H1 (cell line): ENCODE results near the gene CTNNA3. TPM values are rescaled to one million over a fixed set of nuclear protein-coding genes. Genes with fewer than 3 reads are reported as not detected.

Experiments
- CTCF ChIA-PET: fragments of 300-600 bp; sonication (Branson Sonifier 250); formaldehyde crosslinking; loops from one replicate; lab custom pipeline; 2021; ENCODE audit not compliant: partially characterized antibody; lab: Charles Lee
- POLR2A ChIA-PET: fragments of 300-600 bp; sonication (Branson Sonifier 250); formaldehyde crosslinking; loops from one replicate; lab custom pipeline; 2021; ENCODE audit warnings: inconsistent platforms; ENCODE audit not compliant: partially characterized antibody; lab: Charles Lee
- DNase-seq, 2 experiments: peaks; one replicate each; pipeline versions ENCODE4 v3.0.0 to v3.0.0-alpha.2; 2010 to 2022; ENCODE audit warnings: low spot score in 2 of 2, low read depth in 1 of 2, mixed read lengths in 1 of 2
- FAIRE-seq: peaks from 2 replicates; lab custom pipeline; 2011; peaks lifted over from hg19 to GRCh38; lab: Jason Lieb, UNC
- H2AFZ ChIP-seq: 2 replicates; pipeline ENCODE4 v1.8.1; 2012; ENCODE audit warnings: low read length, inconsistent platforms
- H2AK5ac ChIP-seq: 2 replicates; pipeline ENCODE4 v1.6.1; 2013; ENCODE audit warnings: low read depth, low read length
- H2BK120ac ChIP-seq: replicated peaks from 2 replicates; pipeline ENCODE3; 2013; ENCODE audit warnings: low read depth, low read length, inconsistent platforms
- H2BK12ac ChIP-seq: 2 replicates; pipeline ENCODE4 v1.6.1; 2013; ENCODE audit warnings: low read depth, low read length
- H2BK15ac ChIP-seq: 2 replicates; pipeline ENCODE4 v1.6.1; 2013; ENCODE audit warnings: low read length
- H2BK20ac ChIP-seq: 2 replicates; pipeline ENCODE4 v1.6.1; 2013; ENCODE audit warnings: low read length
- H2BK5ac ChIP-seq: 2 replicates; pipeline ENCODE4 v1.6.1; 2013; ENCODE audit warnings: low read depth, low read length
- H3K14ac ChIP-seq: 2 replicates; pipeline ENCODE4 v1.6.1; 2013; ENCODE audit warnings: inconsistent platforms; ENCODE audit not compliant: insufficient read length
- H3K18ac ChIP-seq: 2 replicates; pipeline ENCODE4 v1.6.1; 2013; ENCODE audit warnings: low read length; ENCODE audit errors: extremely low read depth
- H3K23ac ChIP-seq: 2 replicates; pipeline ENCODE4 v1.6.1; 2013; ENCODE audit warnings: inconsistent platforms; ENCODE audit not compliant: insufficient read length
- H3K23me2 ChIP-seq: 2 replicates; pipeline ENCODE4 v1.6.1; 2013; ENCODE audit warnings: low read depth, low read length
- H3K27ac ChIP-seq: 2 replicates; pipeline ENCODE4 v1.6.1; 2011; ENCODE audit warnings: low read depth, low read length, inconsistent platforms
- H3K27me3 ChIP-seq, 4 experiments: replicated peaks in 1 of 4; 1 replicate in 1 of 4; 2 replicates in 3 of 4; pipeline versions ENCODE4 v1.6.1 to v1.8.1; 2011 to 2013; ENCODE audit warnings: low read length in 3 of 4, mild to moderate bottlenecking in 3 of 4, inconsistent platforms in 2 of 4, mixed read lengths in 2 of 4, moderate library complexity in 1 of 4; ENCODE audit not compliant: control insufficient read depth in 3 of 4, insufficient read depth in 3 of 4; ENCODE audit errors: extremely low read depth in 1 of 4
- H3K36me3 ChIP-seq, 4 experiments: 2 replicates each; pipeline versions ENCODE4 v1.6.1 to v1.8.1; 2011 to 2013; ENCODE audit warnings: mild to moderate bottlenecking in 4 of 4, low read length in 3 of 4, moderate library complexity in 2 of 4, control low read depth in 1 of 4, inconsistent platforms in 1 of 4; ENCODE audit not compliant: insufficient read depth in 4 of 4, control insufficient read depth in 2 of 4
- H3K4ac ChIP-seq: replicated peaks from 2 replicates; pipeline ENCODE3; 2013; ENCODE audit warnings: low read length, low read depth, mixed read lengths, inconsistent platforms; ENCODE audit not compliant: insufficient read length
- H3K4me1 ChIP-seq, 4 experiments: replicated peaks in 1 of 4; 1 replicate in 1 of 4; 2 replicates in 3 of 4; pipeline versions ENCODE4 v1.6.1 to v1.8.1; 2011 to 2013; ENCODE audit warnings: low read length in 3 of 4, inconsistent platforms in 2 of 4, mixed read lengths in 1 of 4; ENCODE audit not compliant: insufficient read depth in 4 of 4, control insufficient read depth in 3 of 4
- H3K4me2 ChIP-seq, 2 experiments: 2 replicates each; pipeline versions ENCODE4 v1.6.1 to v1.8.1; 2011 to 2013; ENCODE audit warnings: low read depth in 2 of 2, low read length in 2 of 2, control low read depth in 1 of 2, inconsistent platforms in 1 of 2, mild to moderate bottlenecking in 1 of 2; ENCODE audit not compliant: insufficient read depth in 1 of 2
- H3K4me3 ChIP-seq, 4 experiments: fragments of 200-600, 300-600 bp in 1 of 4; sonication (generic), shearing (Covaris generic), sonication (Bioruptor Twin) in 1 of 4; 2 replicates each; pipeline versions ENCODE4 v1.5.1 to v1.8.1; 2011 to 2016; ENCODE audit warnings: low read length in 4 of 4, low read depth in 3 of 4, control low read depth in 2 of 4, inconsistent platforms in 2 of 4, mild to moderate bottlenecking in 2 of 4, mixed read lengths in 1 of 4, moderate library complexity in 1 of 4; ENCODE audit not compliant: insufficient read depth in 2 of 4; ENCODE audit errors: extremely low read depth in 1 of 4
- H3K56ac ChIP-seq: replicated peaks from 2 replicates; pipeline ENCODE3; 2013; ENCODE audit warnings: low read depth, mild to moderate bottlenecking, mixed read lengths, low read length, inconsistent platforms; ENCODE audit not compliant: insufficient read length
- H3K79me1 ChIP-seq: 2 replicates; pipeline ENCODE4 v1.6.1; 2013; ENCODE audit warnings: low read depth, low read length, control low read depth
- H3K79me2 ChIP-seq, 2 experiments: 2 replicates each; pipeline versions ENCODE4 v1.6.1 to v1.8.1; 2012 to 2013; ENCODE audit warnings: low read length in 2 of 2, mild to moderate bottlenecking in 2 of 2, inconsistent platforms in 1 of 2; ENCODE audit not compliant: insufficient read depth in 2 of 2, control insufficient read depth in 1 of 2
- H3K9ac ChIP-seq, 4 experiments: replicated peaks in 1 of 4; 1 replicate in 1 of 4; 2 replicates in 3 of 4; pipeline versions ENCODE4 v1.6.1 to v1.8.1; 2011 to 2013; ENCODE audit warnings: low read depth in 3 of 4, low read length in 3 of 4, control low read depth in 2 of 4, mild to moderate bottlenecking in 2 of 4, moderate library complexity in 2 of 4, inconsistent platforms in 1 of 4; ENCODE audit errors: extremely low read depth in 1 of 4
- H3K9me3 ChIP-seq, 2 experiments: 2 replicates each; pipeline versions ENCODE4 v1.6.1 to v1.8.1; 2012 to 2013; ENCODE audit warnings: mild to moderate bottlenecking in 2 of 2, moderate library complexity in 2 of 2, control low read depth in 1 of 2, inconsistent platforms in 1 of 2, low read depth in 1 of 2, low read length in 1 of 2, mixed read lengths in 1 of 2; ENCODE audit not compliant: insufficient read depth in 2 of 2
- H4K20me1 ChIP-seq, 2 experiments: replicated peaks in 1 of 2; 2 replicates each; pipeline versions ENCODE3 to v1.8.1; 2011 to 2013; ENCODE audit warnings: inconsistent platforms in 2 of 2, low read length in 2 of 2, mild to moderate bottlenecking in 1 of 2; ENCODE audit not compliant: insufficient read depth in 2 of 2, control insufficient read depth in 1 of 2
- H4K5ac ChIP-seq: 2 replicates; pipeline ENCODE4 v1.6.1; 2013; ENCODE audit warnings: low read length, low read depth, mixed read lengths, inconsistent platforms; ENCODE audit not compliant: insufficient read length
- H4K8ac ChIP-seq: 2 replicates; pipeline ENCODE4 v1.8.0; 2013; ENCODE audit warnings: mild to moderate bottlenecking, moderate library complexity, low read length, inconsistent platforms; ENCODE audit not compliant: insufficient read depth; ENCODE audit errors: extremely low read depth
- H4K91ac ChIP-seq: replicated peaks from 2 replicates; pipeline ENCODE3; 2013; ENCODE audit warnings: low read length, mixed read lengths, inconsistent platforms; ENCODE audit not compliant: insufficient read length
- ASH2L ChIP-seq: fragments of 200-600, 300-600 bp; sonication (generic); IDR thresholded peaks from one replicate; pipeline ENCODE4 v1.7.1; 2017; ENCODE audit warnings: low read length
- ATF2 ChIP-seq: IDR thresholded peaks from 2 replicates; pipeline ENCODE4 v1.6.1; 2012; ENCODE audit warnings: low read length, inconsistent platforms
- JUN ChIP-seq: IDR thresholded peaks from 2 replicates; pipeline ENCODE4 v1.6.1; 2011; ENCODE audit warnings: low read depth, mild to moderate bottlenecking, improper control_type of control experiment, low read length
- JUND ChIP-seq: IDR thresholded peaks from 2 replicates; pipeline ENCODE4 v1.6.1; 2011; ENCODE audit warnings: mild to moderate bottlenecking, improper control_type of control experiment, low read length
- KDM5A ChIP-seq: fragments of 200-600 bp; IDR thresholded peaks from 2 replicates; pipeline ENCODE4 v1.7.1; 2012; ENCODE audit warnings: mild to moderate bottlenecking, low read length, inconsistent platforms, mixed read lengths
- RFX5 ChIP-seq: IDR thresholded peaks from 2 replicates; pipeline ENCODE4 v1.6.1; 2011; ENCODE audit warnings: low read depth, low read length, improper control_type of control experiment, borderline replicate concordance
- RNF2 ChIP-seq: fragments of 200-900, 300-1000 bp; sonication (generic); IDR thresholded peaks from 2 replicates; pipeline ENCODE4 v1.7.1; 2016; ENCODE audit warnings: borderline replicate concordance, low read depth, mild to moderate bottlenecking, antibody characterized with exemption, low read length; ENCODE audit not compliant: poor library complexity, severe bottlenecking; ENCODE audit errors: missing control alignments
- RXRA ChIP-seq: IDR thresholded peaks from 2 replicates; pipeline ENCODE4 v1.6.1; 2011; ENCODE audit warnings: low read depth, mild to moderate bottlenecking, low read length, moderate library complexity; ENCODE audit not compliant: insufficient read depth
- SAP30 ChIP-seq: fragments of 300-600 bp; sonication (generic); IDR thresholded peaks from 2 replicates; pipeline ENCODE4 v1.7.1; 2012; ENCODE audit warnings: low read length, moderate library complexity, mild to moderate bottlenecking, inconsistent platforms; ENCODE audit not compliant: insufficient read depth, insufficient replicate concordance
- SIX5 ChIP-seq: IDR thresholded peaks from 2 replicates; pipeline ENCODE4 v1.6.1; 2011; ENCODE audit warnings: mild to moderate bottlenecking, low read depth, low read length
- YY1 ChIP-seq: IDR thresholded peaks from 2 replicates; pipeline ENCODE4 v1.6.1; 2011; ENCODE audit warnings: low read depth, mild to moderate bottlenecking, low read length
- polyA plus RNA-seq, 7 experiments: library from polyadenylated mRNA; depleted of rRNA in 3 of 7; stranded (reverse) in 5 of 7; unstranded in 2 of 7; fragments of >200 nt in 5 of 7; fragments of 200-250 nt in 2 of 7; gene quantifications; 1 replicate in 5 of 7; 2 replicates in 1 of 7; 4 replicates in 1 of 7; pipeline versions ENCODE4 v1.2.1 to v1.2.3, GENCODE V29; 2011 to 2013; ENCODE audit warnings: missing spikeins in 2 of 7, mixed read lengths in 2 of 7
- total RNA-seq: library from RNA; stranded (reverse); fragmentation: NEBNext Ultra II Directional; extraction: Animal tissue kit (Norgen Biotek cat#: 25700); gene quantifications from 2 replicates; pipeline ENCODE4 v1.2.1, GENCODE V29; 2021

CTNNA3 gene
- total and polyA plus RNA-seq, 2 of the 8 experiments (the other 6 are each of a cell fraction or from before 2014, with no cell fraction given): 1.3 to 1.5 TPM

GRCh38 chr10:66381045-66381444, 1315.0 kb downstream of the CTNNA3 start:
- Histone ChIP-seq H3K9me3 (0 out of 4 replicates have a peak, but pooled peaks cover 0 to 2% of the 10 kb centered on the region in 2 experiments), H3K27me3 (no peaks in the 10 kb centered on the region), H4K91ac (no peak overlapping the region), H3K56ac (no peak overlapping the region), H3K4me1 (peaks cover 0 to 7% (median 3%) of the 10 kb centered on the region in 4 experiments; a peak in 2 of 7 replicates), H3K9ac (no peak overlapping the region), H2AFZ (no peak overlapping the region), H3K4me2 (no peak overlapping the region), H2BK20ac (no peak overlapping the region), H4K8ac (no peak overlapping the region), H2BK12ac (no peak overlapping the region), H3K18ac (no peak overlapping the region), H3K79me1 (no peaks in the 10 kb centered on the region), H4K20me1 (no peaks in the 10 kb centered on the region), H3K14ac (no peak overlapping the region), H3K4ac (no peak overlapping the region), H2AK5ac (no peak overlapping the region), H3K23me2 (no peaks in the 10 kb centered on the region), H2BK120ac (no peak overlapping the region), H3K23ac (no peak overlapping the region), H3K27ac (no peak overlapping the region), H2BK15ac (no peak overlapping the region), H3K4me3 (no peak overlapping the region), H3K36me3 (no peaks in the 10 kb centered on the region), H4K5ac (no peak overlapping the region), H3K79me2 (no peaks in the 10 kb centered on the region), H2BK5ac (no peak overlapping the region)
- ChIA-PET POLR2A (no interaction called here), CTCF (no interaction called here)
- FAIRE-seq: no peak
- TF ChIP-seq JUND (no peak), YY1 (no peak), ATF2 (no peak), RXRA (no peak), JUN (no peak), RNF2 (no peak), RFX5 (no peak), SIX5 (no peak), SAP30 (no peak), KDM5A (no peak), ASH2L (no peak)
- DNase-seq: no peak
